Natural killer cell (primary cell): ENCODE measurements around the gene SH3BGRL3. TPM values are rescaled to one million over a fixed set of nuclear protein-coding genes. Genes with fewer than 3 reads are reported as not detected.

ENCODE experiments used
- ATAC-seq, 3 donors: fragments of 150-1000 bp in 2 of 3; fragments of 200-7000 bp in 1 of 3; cut with Tn5 transposase; 1 replicate in 1 of 3; 2 replicates in 2 of 3; pipeline ENCODE4 v1.10.0; 2021; ENCODE audit warnings: mild to moderate bottlenecking in 2 of 3, moderate library complexity in 2 of 3
- DNase-seq, 2 donors: peaks; one replicate each; pipeline versions ENCODE4 v3.0.0 to v3.0.0-alpha.2; 2013 to 2021; ENCODE audit warnings: mixed read lengths in 1 of 2
- H3K27ac ChIP-seq: one replicate; pipeline ENCODE4 v1.5.1; 2013; ENCODE audit warnings: mild to moderate bottlenecking, low read length
- H3K27me3 ChIP-seq: one replicate; pipeline ENCODE4 v1.6.1; 2013; ENCODE audit warnings: low read length; ENCODE audit not compliant: control insufficient read depth, insufficient read depth
- H3K36me3 ChIP-seq: one replicate; pipeline ENCODE4 v1.6.1; 2013; ENCODE audit warnings: low read length; ENCODE audit not compliant: control insufficient read depth, insufficient read depth
- H3K4me1 ChIP-seq: one replicate; pipeline ENCODE4 v1.6.1; 2013; ENCODE audit warnings: low read length; ENCODE audit not compliant: control insufficient read depth, insufficient read depth
- H3K4me3 ChIP-seq: one replicate; pipeline ENCODE4 v1.5.1; 2013; ENCODE audit warnings: low read length
- H3K9me3 ChIP-seq: one replicate; pipeline ENCODE4 v1.6.1; 2013; ENCODE audit warnings: low read length; ENCODE audit not compliant: control insufficient read depth, insufficient read depth
- H3K27ac Mint-ChIP-seq, 2 donors: one replicate each; pipeline ENCODE4 v1.8.0; 2022; ENCODE audit warnings: mild to moderate bottlenecking in 2 of 2, mixed read lengths in 2 of 2, moderate library complexity in 1 of 2
- H3K27me3 Mint-ChIP-seq, 2 donors: one replicate each; pipeline ENCODE4 v1.8.0; 2022; ENCODE audit warnings: low read depth in 2 of 2, mixed read lengths in 2 of 2
- H3K36me3 Mint-ChIP-seq: one replicate; pipeline ENCODE4 v1.8.0; 2022; ENCODE audit warnings: mixed read lengths
- H3K4me1 Mint-ChIP-seq, 2 donors: one replicate each; pipeline ENCODE4 v1.8.0; 2022; ENCODE audit warnings: mixed read lengths in 2 of 2
- H3K4me3 Mint-ChIP-seq: one replicate; pipeline ENCODE4 v1.8.0; 2022; ENCODE audit warnings: mild to moderate bottlenecking, moderate library complexity, mixed read lengths
- H3K9me3 Mint-ChIP-seq, 2 donors: one replicate each; pipeline ENCODE4 v1.8.0; 2022; ENCODE audit warnings: mixed read lengths in 2 of 2
- CTCF ChIP-seq: fragments of 200-600 bp; IDR thresholded peaks from one replicate; pipeline ENCODE4 v1.8.0; 2022; ENCODE audit warnings: antibody characterized with exemption
- WGBS: methylation state at CpG from one replicate; pipeline ENCODE4 v1.1.7; 2013; ENCODE audit warnings: missing lambda C conversion rate; ENCODE audit not compliant: insufficient coverage; 5-methylcytosine and 5-hydroxymethylcytosine counted together
- intact Hi-C: fragments of 100-400 bp; cut with micrococcal nuclease; formaldehyde crosslinking; loops from one replicate; pipeline ENCODE4 v1.14.2; 2022
- total RNA-seq, 4 donors: library from RNA; stranded (reverse); fragments of 120-200 nt in 1 of 4; gene quantifications; one replicate each; pipeline versions ENCODE4 v1.2.3 to v1.2.4, GENCODE V29; 2013 to 2022

Gene SH3BGRL3
- total RNA-seq, 3 donors from 2014 or later (not counting 1 experiment from before 2014, with no cell fraction given), result 396 to 488 (median 437) TPM

DNA sequence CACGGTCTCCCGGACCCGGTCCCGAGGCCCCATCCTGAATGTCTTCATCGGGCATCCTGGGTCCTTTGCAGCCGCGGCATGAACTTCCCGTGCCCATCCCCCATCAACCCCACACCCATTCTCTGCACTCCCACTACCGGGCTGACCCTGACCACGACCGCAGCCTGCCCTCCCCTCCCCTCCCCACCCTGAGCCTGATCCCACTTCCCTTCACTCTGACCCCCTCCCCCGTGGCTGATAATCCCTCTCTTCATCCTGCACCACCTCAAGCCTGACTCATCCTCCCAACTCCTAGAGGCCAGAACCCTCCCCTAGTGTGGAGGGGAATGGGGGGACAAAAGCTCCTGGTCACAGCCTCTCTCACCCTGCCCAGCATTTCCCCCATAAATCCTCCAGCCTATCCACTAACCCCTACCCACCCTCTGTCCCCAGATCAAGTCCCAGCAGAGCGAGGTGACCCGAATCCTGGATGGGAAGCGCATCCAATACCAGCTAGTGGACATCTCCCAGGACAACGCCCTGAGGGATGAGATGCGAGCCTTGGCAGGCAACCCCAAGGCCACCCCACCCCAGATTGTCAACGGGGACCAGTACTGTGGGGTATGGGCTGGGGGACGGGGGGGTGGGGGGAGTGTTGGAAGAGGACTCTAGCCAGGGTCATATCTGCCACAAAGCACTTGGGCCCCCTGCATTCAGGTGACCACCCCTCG is 602 bp downstream of the SH3BGRL3 start:
- WGBS, result 31% methylated on average over 19 of the region's 20 CpGs
- Mint-ChIP-seq H3K9me3 (no peaks in the 10 kb centered on the region), H3K4me1 (peaks cover 80 to 90% of the 10 kb centered on the region in 2 donors), H3K27ac (peak overlapping the region; percentile 82 to 86), H3K27me3 (no peaks in the 10 kb centered on the region), H3K36me3 (no peaks in the 10 kb centered on the region), H3K4me3 (peak overlapping the region; percentile 93)
- no peak for TF ChIP-seq CTCF
- Histone ChIP-seq H3K36me3 (peaks cover 32% of the 10 kb centered on the region), H3K4me3 (peak overlapping the region; percentile 88), H3K27me3 (no peaks in the 10 kb centered on the region), H3K9me3 (no peaks in the 10 kb centered on the region), H3K4me1 (peaks cover 97% of the 10 kb centered on the region), H3K27ac (peak overlapping the region; percentile 82)
- intact Hi-C loops, result no loop called here
- peak in 1 of 2 donors; percentile 48 for DNase-seq
- ATAC-seq, result no peak

- 91% methylated on average over 5 of the region's 5 CpGs for whole genome bisulfite sequencing
- no peaks in the 10 kb centered on the region for H3K27me3 ChIP-seq
- peak in 1 of 2 donors; percentile 35 for DNase-seq
- Mint-ChIP-seq H3K27ac (peak overlapping the region; percentile 82 to 86), H3K4me1 (peaks cover 73 to 90% of the 10 kb centered on the region in 2 donors), H3K36me3 (no peaks in the 10 kb centered on the region), H3K9me3 (no peaks in the 10 kb centered on the region), H3K4me3 (peak overlapping the region; percentile 93), H3K27me3 (no peaks in the 10 kb centered on the region)
- peak overlapping the region; percentile 3 for H3K4me3 ChIP-seq
- peak overlapping the region; percentile 51 for H3K27ac ChIP-seq
- intact Hi-C loops, result no loop called here
- no peaks in the 10 kb centered on the region for H3K9me3 ChIP-seq
- H3K36me3 ChIP-seq, result peaks cover 32% of the 10 kb centered on the region
- no peak for ATAC-seq
- peaks cover 97% of the 10 kb centered on the region for H3K4me1 ChIP-seq
- no peak for TF ChIP-seq CTCF
These were observed 1.4 kb downstream of the SH3BGRL3 start for GRCh38 chr1:26281091-26281958.

DNA sequence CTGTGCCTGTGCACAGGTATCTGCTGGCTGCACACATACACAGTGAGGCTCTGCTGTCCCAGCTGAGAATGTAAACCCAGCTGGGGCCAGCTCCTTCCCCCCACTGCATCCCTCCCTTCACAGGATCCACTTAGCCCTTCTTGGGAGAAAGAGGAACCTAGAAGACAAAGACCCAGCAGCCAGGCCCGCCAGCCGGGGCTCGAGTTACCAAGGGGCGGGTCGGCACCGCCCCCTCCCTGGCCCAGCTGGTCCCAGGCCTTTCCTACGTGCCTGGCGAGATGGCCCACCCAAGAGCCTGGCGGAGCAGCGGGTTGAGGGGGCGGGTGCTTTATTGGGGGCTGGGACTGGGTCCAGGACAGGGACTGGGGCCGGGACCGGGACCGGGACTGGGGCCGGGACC is 2.1 kb downstream of the SH3BGRL3 start:
- H3K4me1 ChIP-seq, result peaks cover 97% of the 10 kb centered on the region
- H3K27ac ChIP-seq, result peak overlapping the region; percentile 17
- H3K27me3 ChIP-seq, result no peaks in the 10 kb centered on the region
- Mint-ChIP-seq H3K9me3 (no peaks in the 10 kb centered on the region), H3K27ac (peak overlapping the region; percentile 86 to 96), H3K36me3 (no peaks in the 10 kb centered on the region), H3K4me1 (peaks cover 70 to 90% of the 10 kb centered on the region in 2 donors), H3K27me3 (no peaks in the 10 kb centered on the region), H3K4me3 (peak overlapping the region; percentile 93)
- TF ChIP-seq CTCF, result no peak
- no peak overlapping the region for H3K4me3 ChIP-seq
- no peaks in the 10 kb centered on the region for H3K9me3 ChIP-seq
- intact Hi-C loops, result no loop called here
- peaks cover 31% of the 10 kb centered on the region for H3K36me3 ChIP-seq
- DNase-seq (no peak), ATAC-seq (no peak)
- WGBS, result 58% methylated on average over 15 of the region's 15 CpGs
